OCI-LY7 (cell line): ENCODE data around the gene TM7SF2. TPM values are rescaled to one million over a fixed set of nuclear protein-coding genes. Genes with fewer than 3 reads are reported as not detected.

Experiments
- BruUV-seq: library from RNA; stranded (reverse); fragments of 400-500 nt; replicated peaks from 2 replicates; lab custom pipeline; 2021; lab: Mats Ljungman, UMichigan
- CTCF ChIA-PET: fragments of 300-600 bp; sonication (Branson Sonifier 250); formaldehyde crosslinking; loops from one replicate; lab custom pipeline; 2022; ENCODE audit warnings: antibody characterized with exemption; ENCODE audit not compliant: unreplicated experiment; lab: Charles Lee
- POLR2A ChIA-PET: fragments of 300-600 bp; sonication (Branson Sonifier 250); formaldehyde crosslinking; loops from one replicate; lab custom pipeline; 2022; ENCODE audit warnings: antibody characterized with exemption; lab: Charles Lee
- DNase-seq: peaks from one replicate; pipeline ENCODE4 v3.0.0-alpha.2; 2015; ENCODE audit warnings: low spot score
- H2AFZ ChIP-seq: fragments of 200-600 bp; sonication (generic), shearing (Covaris generic); 2 replicates; pipeline ENCODE4 v1.6.1; 2014; ENCODE audit warnings: mild to moderate bottlenecking, antibody characterized with exemption, low read length, moderate library complexity
- H3K27ac ChIP-seq: fragments of 200-600 bp; sonication (generic); 2 replicates; pipeline ENCODE4 v1.5.1; 2014; ENCODE audit warnings: mixed run types, low read depth, mild to moderate bottlenecking, moderate library complexity, low read length, inconsistent platforms; ENCODE audit not compliant: poor library complexity, severe bottlenecking
- H3K36me3 ChIP-seq: fragments of 200-600 bp; sonication (generic); 2 replicates; pipeline ENCODE4 v1.6.1; 2014; ENCODE audit warnings: mild to moderate bottlenecking, antibody characterized with exemption, low read length, moderate library complexity, mixed read lengths; ENCODE audit not compliant: insufficient read depth
- H3K4me1 ChIP-seq: fragments of 200-600 bp; sonication (generic); 2 replicates; pipeline ENCODE4 v1.5.1; 2014; ENCODE audit warnings: mild to moderate bottlenecking, low read length; ENCODE audit not compliant: insufficient read depth, poor library complexity, severe bottlenecking
- H3K4me2 ChIP-seq: fragments of 200-600 bp; sonication (generic); 2 replicates; pipeline ENCODE4 v1.6.1; 2014; ENCODE audit warnings: mild to moderate bottlenecking, low read length
- H3K4me3 ChIP-seq: fragments of 200-600 bp; sonication (generic); 2 replicates; pipeline ENCODE4 v1.5.1; 2014; ENCODE audit warnings: mild to moderate bottlenecking, low read depth, low read length; ENCODE audit not compliant: poor library complexity, severe bottlenecking
- H3K79me2 ChIP-seq: fragments of 200-600 bp; sonication (generic); 2 replicates; pipeline ENCODE4 v1.6.1; 2016; ENCODE audit warnings: low read depth, mild to moderate bottlenecking, low read length, moderate library complexity, mixed read lengths; ENCODE audit not compliant: insufficient read depth
- H3K9me2 ChIP-seq: fragments of 200-600 bp; sonication (generic); 2 replicates; pipeline ENCODE4 v1.6.1; 2016; ENCODE audit warnings: mild to moderate bottlenecking, low read length, mixed read lengths; ENCODE audit not compliant: insufficient read depth
- H3K9me3 ChIP-seq: fragments of 200-600 bp; sonication (generic); 2 replicates; pipeline ENCODE4 v1.6.1; 2014; ENCODE audit warnings: mild to moderate bottlenecking, mixed run types, low read length, mixed read lengths
- H4K20me1 ChIP-seq: fragments of 200-600 bp; sonication (generic); 2 replicates; pipeline ENCODE4 v1.6.1; 2014; ENCODE audit warnings: mild to moderate bottlenecking, antibody characterized with exemption, low read length, moderate library complexity, mixed read lengths; ENCODE audit not compliant: insufficient read depth
- CTCF ChIP-seq: fragments of 200-600 bp; sonication (generic); conservative IDR thresholded peaks from 2 replicates; pipeline ENCODE4 v1.5.1; 2014; ENCODE audit warnings: mild to moderate bottlenecking, antibody characterized with exemption, low read length, moderate library complexity, mixed read lengths
- EZH2phosphoT487 ChIP-seq: fragments of 200-600 bp; sonication (generic); IDR thresholded peaks from 2 replicates; pipeline ENCODE4 v1.6.1; 2018; ENCODE audit warnings: low read depth, borderline replicate concordance, mild to moderate bottlenecking, mixed run types, antibody characterized with exemption, low read length, moderate library complexity, mixed read lengths
- intact Hi-C: fragments of 100-400 bp; cut with micrococcal nuclease; formaldehyde crosslinking; loops from one replicate; pipeline ENCODE4 v1.10.0; 2022; ENCODE audit not compliant: unreplicated experiment
- total RNA-seq, 2 experiments: library from RNA; depleted of rRNA in 1 of 2; stranded (reverse); fragments of >200 nt in 1 of 2; shearing (Covaris generic) in 1 of 2; gene quantifications; 2 replicates each; pipeline ENCODE4 v1.2.3, GENCODE V29; 2014 to 2022

The TM7SF2 gene
- total RNA-seq, 2 experiments from 2014 or later, result 25.8 to 54.1 TPM

GRCh38 chr11:65119670-65119995 lies 8.0 kb downstream of the TM7SF2 start:
- ChIA-PET POLR2A (interaction anchor here (1.6 to 4.0 kb wide), 2 partner anchors 14 to 105 kb away, joined by 4 to 47 read pairs; partner anchors contain the start of genes ARL2 and SYVN1), CTCF (no interaction called here)
- intact Hi-C loops, result loop anchor here (10.0 kb wide), 1 partner anchor 345 kb away; the partner anchor contains the start of gene SF1
- H3K36me3 ChIP-seq, result peaks cover 76% of the 10 kb centered on the region
- H3K9me3 ChIP-seq, result no peaks in the 10 kb centered on the region
- peaks cover 65% of the 10 kb centered on the region for H3K4me1 ChIP-seq
- peak; percentile 51 for DNase-seq
- no peak overlapping the region for H2AFZ ChIP-seq
- BruUV-seq, result no TSS peak
- no peaks in the 10 kb centered on the region for H3K9me2 ChIP-seq
- TF ChIP-seq CTCF (no peak), EZH2phosphoT487 (no peak)
- peak overlapping the region; percentile 78 for H3K27ac ChIP-seq
- H3K4me3 ChIP-seq, result peak overlapping the region; percentile 95
- H3K79me2 ChIP-seq, result peaks cover 71% of the 10 kb centered on the region
- peaks cover 17% of the 10 kb centered on the region; the same call in 1 of the 2 replicates for H4K20me1 ChIP-seq
- H3K4me2 ChIP-seq, result peak overlapping the region; percentile 87

GRCh38 chr11:65120831-65121230 lies 9.2 kb downstream of the TM7SF2 start:
- H3K9me2 ChIP-seq, result no peaks in the 10 kb centered on the region
- no peak overlapping the region for H2AFZ ChIP-seq
- peaks cover 76% of the 10 kb centered on the region for H3K36me3 ChIP-seq
- peaks cover 64% of the 10 kb centered on the region for H3K4me1 ChIP-seq
- BruUV-seq, result no TSS peak
- no peak for DNase-seq
- TF ChIP-seq EZH2phosphoT487, result no peak
- no peak for TF ChIP-seq CTCF
- H3K9me3 ChIP-seq, result no peaks in the 10 kb centered on the region
- intact Hi-C loops, result no loop called here
- ChIA-PET POLR2A (interaction anchor here (0.6 to 4.0 kb wide), 4 partner anchors 13 to 372 kb away, joined by 3 to 47 read pairs (median 5); partner anchors contain the start of genes CAPN1 and SYVN1), CTCF (interaction anchor here (2.0 kb wide), 1 partner anchor 59 kb away, joined by 5 read pairs; no protein-coding TSS in a partner anchor)
- peak overlapping the region; percentile 95 for H3K4me3 ChIP-seq
- H3K27ac ChIP-seq, result peak overlapping the region; percentile 78
- H4K20me1 ChIP-seq, result peaks cover 17% of the 10 kb centered on the region; the same call in 1 of the 2 replicates
- peaks cover 77% of the 10 kb centered on the region for H3K79me2 ChIP-seq
- H3K4me2 ChIP-seq, result peak overlapping the region; percentile 87

GRCh38 chr11:65121447-65121864 lies 9.8 kb downstream of the TM7SF2 start:
- H3K4me2 ChIP-seq, result peak overlapping the region; percentile 87
- peaks cover 76% of the 10 kb centered on the region for H3K36me3 ChIP-seq
- H3K9me2 ChIP-seq, result no peaks in the 10 kb centered on the region
- CTCF ChIA-PET, result interaction anchor here (0.6 to 2.0 kb wide), 2 partner anchors 9 to 59 kb away, joined by 4 to 5 read pairs; partner anchors contain the start of gene TM7SF2
- H2AFZ ChIP-seq, result no peak overlapping the region
- peak overlapping the region; percentile 95 for H3K4me3 ChIP-seq
- H4K20me1 ChIP-seq, result peaks cover 17% of the 10 kb centered on the region; the same call in 1 of the 2 replicates
- POLR2A ChIA-PET, result interaction anchor here (0.7 to 4.0 kb wide), 7 partner anchors 12 to 727 kb away, joined by 3 to 47 read pairs (median 5); partner anchors contain the start of genes CAPN1 and SYVN1
- no peaks in the 10 kb centered on the region for H3K9me3 ChIP-seq
- intact Hi-C loops, result no loop called here
- H3K4me1 ChIP-seq, result peaks cover 57% of the 10 kb centered on the region
- peak; percentile 49 for DNase-seq
- peak overlapping the region; percentile 78 for H3K27ac ChIP-seq
- no peak for TF ChIP-seq CTCF
- no peak for TF ChIP-seq EZH2phosphoT487
- BruUV-seq, result no TSS peak
- peaks cover 70% of the 10 kb centered on the region for H3K79me2 ChIP-seq
